Loucy (cell line): ENCODE results near the gene OGDHL.

Source experiments
- H2AFZ ChIP-seq: fragments of 200-600 bp; sonication (generic); 2 replicates; pipeline ENCODE4 v1.6.0; 2016; ENCODE audit warnings: antibody characterized with exemption, mild to moderate bottlenecking, low read length, moderate library complexity
- H3F3A ChIP-seq: fragments of 200-600 bp; 2 replicates; pipeline ENCODE4 v1.6.0; 2016; ENCODE audit warnings: antibody characterized with exemption, low read depth, mild to moderate bottlenecking
- H3K27me3 ChIP-seq: fragments of 200-600 bp; sonication (generic); 2 replicates; pipeline ENCODE4 v1.6.1; 2014; ENCODE audit warnings: low read length, mild to moderate bottlenecking; ENCODE audit not compliant: insufficient read depth, poor library complexity, severe bottlenecking
- H3K36me3 ChIP-seq: fragments of 200-600 bp; sonication (generic); 2 replicates; pipeline ENCODE4 v1.6.1; 2016; ENCODE audit warnings: low read length; ENCODE audit not compliant: insufficient read depth
- H3K4me1 ChIP-seq: fragments of 200-600 bp; sonication (generic); 2 replicates; pipeline ENCODE4 v1.5.1; 2014; ENCODE audit warnings: low read length, mild to moderate bottlenecking; ENCODE audit not compliant: insufficient read depth, poor library complexity, severe bottlenecking
- H3K4me2 ChIP-seq: fragments of 200-600 bp; sonication (generic); 2 replicates; pipeline ENCODE4 v1.6.0; 2014; ENCODE audit warnings: antibody characterized with exemption, low read length, low read depth, mild to moderate bottlenecking; ENCODE audit not compliant: poor library complexity, severe bottlenecking
- H3K4me3 ChIP-seq: fragments of 200-600 bp; sonication (generic); 2 replicates; pipeline ENCODE4 v1.5.1; 2014; ENCODE audit warnings: low read length, mild to moderate bottlenecking, mixed read lengths; ENCODE audit not compliant: poor library complexity, severe bottlenecking
- H3K79me2 ChIP-seq: fragments of 200-600 bp; sonication (generic); 2 replicates; pipeline ENCODE4 v1.6.1; 2014; ENCODE audit warnings: low read length; ENCODE audit not compliant: insufficient read depth
- H3K9ac ChIP-seq: fragments of 200-600 bp; sonication (generic); 2 replicates; pipeline ENCODE4 v1.6.0; 2014; ENCODE audit warnings: mild to moderate bottlenecking, low read depth, low read length, moderate library complexity; ENCODE audit not compliant: poor library complexity, severe bottlenecking
- H3K9me2 ChIP-seq: fragments of 200-600 bp; sonication (generic); replicated peaks from 2 replicates; pipeline ENCODE4 v1.6.1; 2016; ENCODE audit warnings: low read depth, low read length, mixed read lengths
- H3K9me3 ChIP-seq: fragments of 200-600 bp; sonication (generic); 2 replicates; pipeline ENCODE4 v1.6.1; 2014; ENCODE audit warnings: mild to moderate bottlenecking, antibody characterized with exemption, low read length, low read depth; ENCODE audit not compliant: insufficient read depth
- H4K20me1 ChIP-seq: fragments of 200-600 bp; sonication (generic); 2 replicates; pipeline ENCODE4 v1.6.0; 2014; ENCODE audit warnings: antibody characterized with exemption, low read length, mild to moderate bottlenecking; ENCODE audit not compliant: insufficient read depth, poor library complexity, severe bottlenecking
- CTCF ChIP-seq: fragments of 200-600 bp; sonication (generic); conservative IDR thresholded peaks from 2 replicates; pipeline ENCODE4 v1.5.1; 2014; ENCODE audit warnings: mild to moderate bottlenecking, antibody characterized with exemption, low read length
- EZH2phosphoT487 ChIP-seq: fragments of 200-600 bp; IDR thresholded peaks from 2 replicates; pipeline ENCODE4 v1.6.1; 2018; ENCODE audit warnings: antibody characterized with exemption, mild to moderate bottlenecking, moderate library complexity, borderline replicate concordance

OGDHL gene

GRCh38 chr10:49766484-49766883 lies 4.4 kb upstream of the OGDHL start:
- no peaks in the 10 kb centered on the region for H3K79me2 ChIP-seq
- no peaks in the 10 kb centered on the region for H3K27me3 ChIP-seq
- H3K9ac ChIP-seq: no peak overlapping the region
- H4K20me1 ChIP-seq: no peaks in the 10 kb centered on the region
- no peaks in the 10 kb centered on the region for H3F3A ChIP-seq
- H3K9me3 ChIP-seq: no peaks in the 10 kb centered on the region
- H3K4me1 ChIP-seq: no peaks in the 10 kb centered on the region
- H3K4me2 ChIP-seq: no peak overlapping the region
- no peak overlapping the region for H2AFZ ChIP-seq
- TF ChIP-seq EZH2phosphoT487 (no peak), CTCF (no peak)
- no peak overlapping the region for H3K4me3 ChIP-seq
- no peaks in the 10 kb centered on the region for H3K9me2 ChIP-seq
- no peaks in the 10 kb centered on the region for H3K36me3 ChIP-seq

- Histone ChIP-seq H3F3A (no peaks in the 10 kb centered on the region), H3K9me2 (no peaks in the 10 kb centered on the region), H3K36me3 (no peaks in the 10 kb centered on the region), H3K27me3 (no peaks in the 10 kb centered on the region), H2AFZ (no peak overlapping the region), H3K79me2 (no peaks in the 10 kb centered on the region), H3K4me3 (no peak overlapping the region), H3K4me2 (no peak overlapping the region), H3K4me1 (no peaks in the 10 kb centered on the region), H4K20me1 (no peaks in the 10 kb centered on the region), H3K9me3 (no peaks in the 10 kb centered on the region), H3K9ac (no peak overlapping the region)
- no peak for TF ChIP-seq CTCF
- TF ChIP-seq EZH2phosphoT487: no peak
These were observed 399 bp upstream of the OGDHL start for GRCh38 chr10:49762566-49762877.

GRCh38 chr10:49761201-49761788 lies 828 bp downstream of the OGDHL start:
- no peaks in the 10 kb centered on the region for H3K79me2 ChIP-seq
- H3K9ac ChIP-seq: no peak overlapping the region
- peak overlapping the region; percentile 42 for H3K4me2 ChIP-seq

More at GRCh38 chr10:49761201-49761788, 828 bp downstream of the OGDHL start:
- H3K9me2 ChIP-seq: no peaks in the 10 kb centered on the region
- no peaks in the 10 kb centered on the region for H3K9me3 ChIP-seq
- H4K20me1 ChIP-seq: no peaks in the 10 kb centered on the region
- no peak overlapping the region for H2AFZ ChIP-seq
- H3K27me3 ChIP-seq: no peaks in the 10 kb centered on the region
- peak overlapping the region; percentile 59 for H3K4me3 ChIP-seq
- no peak for TF ChIP-seq EZH2phosphoT487
- no peak for TF ChIP-seq CTCF
- H3K4me1 ChIP-seq: no peaks in the 10 kb centered on the region
- no peaks in the 10 kb centered on the region for H3F3A ChIP-seq
- H3K36me3 ChIP-seq: no peaks in the 10 kb centered on the region
